H1 (cell line): ENCODE data around the gene CLCN5. TPM values are rescaled to one million over a fixed set of nuclear protein-coding genes. Genes with fewer than 3 reads are reported as not detected.

Experiments used
- CTCF ChIA-PET: fragments of 300-600 bp; sonication (Branson Sonifier 250); formaldehyde crosslinking; loops from one replicate; lab custom pipeline; 2021; ENCODE audit not compliant: partially characterized antibody; lab: Charles Lee
- POLR2A ChIA-PET: fragments of 300-600 bp; sonication (Branson Sonifier 250); formaldehyde crosslinking; loops from one replicate; lab custom pipeline; 2021; ENCODE audit warnings: inconsistent platforms; ENCODE audit not compliant: partially characterized antibody; lab: Charles Lee
- DNase-seq, 2 experiments: peaks; one replicate each; pipeline versions ENCODE4 v3.0.0 to v3.0.0-alpha.2; 2010 to 2022; ENCODE audit warnings: low spot score in 2 of 2, low read depth in 1 of 2, mixed read lengths in 1 of 2
- FAIRE-seq: peaks from 2 replicates; lab custom pipeline; 2011; peaks lifted over from hg19 to GRCh38; lab: Jason Lieb, UNC
- H2AFZ ChIP-seq: 2 replicates; pipeline ENCODE4 v1.8.1; 2012; ENCODE audit warnings: low read length, inconsistent platforms
- H2AK5ac ChIP-seq: 2 replicates; pipeline ENCODE4 v1.6.1; 2013; ENCODE audit warnings: low read depth, low read length
- H2BK120ac ChIP-seq: replicated peaks from 2 replicates; pipeline ENCODE3; 2013; ENCODE audit warnings: low read depth, low read length, inconsistent platforms
- H2BK12ac ChIP-seq: 2 replicates; pipeline ENCODE4 v1.6.1; 2013; ENCODE audit warnings: low read depth, low read length
- H2BK15ac ChIP-seq: 2 replicates; pipeline ENCODE4 v1.6.1; 2013; ENCODE audit warnings: low read length
- H2BK20ac ChIP-seq: 2 replicates; pipeline ENCODE4 v1.6.1; 2013; ENCODE audit warnings: low read length
- H2BK5ac ChIP-seq: 2 replicates; pipeline ENCODE4 v1.6.1; 2013; ENCODE audit warnings: low read depth, low read length
- H3K14ac ChIP-seq: 2 replicates; pipeline ENCODE4 v1.6.1; 2013; ENCODE audit warnings: inconsistent platforms; ENCODE audit not compliant: insufficient read length
- H3K18ac ChIP-seq: 2 replicates; pipeline ENCODE4 v1.6.1; 2013; ENCODE audit warnings: low read length; ENCODE audit errors: extremely low read depth
- H3K23ac ChIP-seq: 2 replicates; pipeline ENCODE4 v1.6.1; 2013; ENCODE audit warnings: inconsistent platforms; ENCODE audit not compliant: insufficient read length
- H3K23me2 ChIP-seq: 2 replicates; pipeline ENCODE4 v1.6.1; 2013; ENCODE audit warnings: low read depth, low read length
- H3K27ac ChIP-seq: 2 replicates; pipeline ENCODE4 v1.6.1; 2011; ENCODE audit warnings: low read depth, low read length, inconsistent platforms
- H3K27me3 ChIP-seq, 4 experiments: replicated peaks in 1 of 4; 1 replicate in 1 of 4; 2 replicates in 3 of 4; pipeline versions ENCODE4 v1.6.1 to v1.8.1; 2011 to 2013; ENCODE audit warnings: low read length in 3 of 4, mild to moderate bottlenecking in 3 of 4, inconsistent platforms in 2 of 4, mixed read lengths in 2 of 4, moderate library complexity in 1 of 4; ENCODE audit not compliant: control insufficient read depth in 3 of 4, insufficient read depth in 3 of 4; ENCODE audit errors: extremely low read depth in 1 of 4
- H3K36me3 ChIP-seq, 4 experiments: 2 replicates each; pipeline versions ENCODE4 v1.6.1 to v1.8.1; 2011 to 2013; ENCODE audit warnings: mild to moderate bottlenecking in 4 of 4, low read length in 3 of 4, moderate library complexity in 2 of 4, control low read depth in 1 of 4, inconsistent platforms in 1 of 4; ENCODE audit not compliant: insufficient read depth in 4 of 4, control insufficient read depth in 2 of 4
- H3K4ac ChIP-seq: replicated peaks from 2 replicates; pipeline ENCODE3; 2013; ENCODE audit warnings: low read length, low read depth, mixed read lengths, inconsistent platforms; ENCODE audit not compliant: insufficient read length
- H3K4me1 ChIP-seq, 4 experiments: replicated peaks in 1 of 4; 1 replicate in 1 of 4; 2 replicates in 3 of 4; pipeline versions ENCODE4 v1.6.1 to v1.8.1; 2011 to 2013; ENCODE audit warnings: low read length in 3 of 4, inconsistent platforms in 2 of 4, mixed read lengths in 1 of 4; ENCODE audit not compliant: insufficient read depth in 4 of 4, control insufficient read depth in 3 of 4
- H3K4me2 ChIP-seq, 2 experiments: 2 replicates each; pipeline versions ENCODE4 v1.6.1 to v1.8.1; 2011 to 2013; ENCODE audit warnings: low read depth in 2 of 2, low read length in 2 of 2, control low read depth in 1 of 2, inconsistent platforms in 1 of 2, mild to moderate bottlenecking in 1 of 2; ENCODE audit not compliant: insufficient read depth in 1 of 2
- H3K4me3 ChIP-seq, 4 experiments: fragments of 200-600, 300-600 bp in 1 of 4; sonication (generic), shearing (Covaris generic), sonication (Bioruptor Twin) in 1 of 4; 2 replicates each; pipeline versions ENCODE4 v1.5.1 to v1.8.1; 2011 to 2016; ENCODE audit warnings: low read length in 4 of 4, low read depth in 3 of 4, control low read depth in 2 of 4, inconsistent platforms in 2 of 4, mild to moderate bottlenecking in 2 of 4, mixed read lengths in 1 of 4, moderate library complexity in 1 of 4; ENCODE audit not compliant: insufficient read depth in 2 of 4; ENCODE audit errors: extremely low read depth in 1 of 4
- H3K56ac ChIP-seq: replicated peaks from 2 replicates; pipeline ENCODE3; 2013; ENCODE audit warnings: low read depth, mild to moderate bottlenecking, mixed read lengths, low read length, inconsistent platforms; ENCODE audit not compliant: insufficient read length
- H3K79me1 ChIP-seq: 2 replicates; pipeline ENCODE4 v1.6.1; 2013; ENCODE audit warnings: low read depth, low read length, control low read depth
- H3K79me2 ChIP-seq, 2 experiments: 2 replicates each; pipeline versions ENCODE4 v1.6.1 to v1.8.1; 2012 to 2013; ENCODE audit warnings: low read length in 2 of 2, mild to moderate bottlenecking in 2 of 2, inconsistent platforms in 1 of 2; ENCODE audit not compliant: insufficient read depth in 2 of 2, control insufficient read depth in 1 of 2
- H3K9ac ChIP-seq, 4 experiments: replicated peaks in 1 of 4; 1 replicate in 1 of 4; 2 replicates in 3 of 4; pipeline versions ENCODE4 v1.6.1 to v1.8.1; 2011 to 2013; ENCODE audit warnings: low read depth in 3 of 4, low read length in 3 of 4, control low read depth in 2 of 4, mild to moderate bottlenecking in 2 of 4, moderate library complexity in 2 of 4, inconsistent platforms in 1 of 4; ENCODE audit errors: extremely low read depth in 1 of 4
- H3K9me3 ChIP-seq, 2 experiments: 2 replicates each; pipeline versions ENCODE4 v1.6.1 to v1.8.1; 2012 to 2013; ENCODE audit warnings: mild to moderate bottlenecking in 2 of 2, moderate library complexity in 2 of 2, control low read depth in 1 of 2, inconsistent platforms in 1 of 2, low read depth in 1 of 2, low read length in 1 of 2, mixed read lengths in 1 of 2; ENCODE audit not compliant: insufficient read depth in 2 of 2
- H4K20me1 ChIP-seq, 2 experiments: replicated peaks in 1 of 2; 2 replicates each; pipeline versions ENCODE3 to v1.8.1; 2011 to 2013; ENCODE audit warnings: inconsistent platforms in 2 of 2, low read length in 2 of 2, mild to moderate bottlenecking in 1 of 2; ENCODE audit not compliant: insufficient read depth in 2 of 2, control insufficient read depth in 1 of 2
- H4K5ac ChIP-seq: 2 replicates; pipeline ENCODE4 v1.6.1; 2013; ENCODE audit warnings: low read length, low read depth, mixed read lengths, inconsistent platforms; ENCODE audit not compliant: insufficient read length
- H4K8ac ChIP-seq: 2 replicates; pipeline ENCODE4 v1.8.0; 2013; ENCODE audit warnings: mild to moderate bottlenecking, moderate library complexity, low read length, inconsistent platforms; ENCODE audit not compliant: insufficient read depth; ENCODE audit errors: extremely low read depth
- H4K91ac ChIP-seq: replicated peaks from 2 replicates; pipeline ENCODE3; 2013; ENCODE audit warnings: low read length, mixed read lengths, inconsistent platforms; ENCODE audit not compliant: insufficient read length
- CHD1 ChIP-seq: IDR thresholded peaks from 2 replicates; pipeline ENCODE4 v1.6.1; 2012; ENCODE audit warnings: low read depth, low read length, improper control_type of control experiment
- KDM1A ChIP-seq: fragments of 200-600, 300-600 bp; sonication (generic); IDR thresholded peaks from 2 replicates; pipeline ENCODE4 v1.7.1; 2016; ENCODE audit warnings: mild to moderate bottlenecking, low read length, borderline replicate concordance
- KDM5A ChIP-seq: fragments of 200-600 bp; IDR thresholded peaks from 2 replicates; pipeline ENCODE4 v1.7.1; 2012; ENCODE audit warnings: mild to moderate bottlenecking, low read length, inconsistent platforms, mixed read lengths
- RFX5 ChIP-seq: IDR thresholded peaks from 2 replicates; pipeline ENCODE4 v1.6.1; 2011; ENCODE audit warnings: low read depth, low read length, improper control_type of control experiment, borderline replicate concordance
- SP2 ChIP-seq: IDR thresholded peaks from 2 replicates; pipeline ENCODE4 v1.6.1; 2012; ENCODE audit warnings: mild to moderate bottlenecking, low read length, inconsistent platforms
- TAF7 ChIP-seq: optimal IDR thresholded peaks from 2 replicates; pipeline ENCODE3; 2011; ENCODE audit warnings: low read depth, mild to moderate bottlenecking, inconsistent platforms, low read length, moderate library complexity, borderline replicate concordance
- WGBS, 2 experiments: shearing (Covaris generic) in 1 of 2; methylation state at CpG; one replicate each; pipeline versions ENCODE4 v1.1.6 to v1.1.7; 2013 to 2015; ENCODE audit warnings: low lambda C conversion rate in 2 of 2, mixed read lengths in 2 of 2, inconsistent platforms in 1 of 2, low coverage in 1 of 2, missing lambda C conversion rate in 1 of 2; ENCODE audit not compliant: insufficient replicate concordance in 2 of 2, insufficient coverage in 1 of 2, insufficient read length in 1 of 2; ENCODE audit errors: extremely low coverage in 1 of 2, missing lambda C conversion rate in 1 of 2; 5-methylcytosine and 5-hydroxymethylcytosine counted together
- polyA plus RNA-seq, 7 experiments: library from polyadenylated mRNA; depleted of rRNA in 3 of 7; stranded (reverse) in 5 of 7; unstranded in 2 of 7; fragments of >200 nt in 5 of 7; fragments of 200-250 nt in 2 of 7; gene quantifications; 1 replicate in 5 of 7; 2 replicates in 1 of 7; 4 replicates in 1 of 7; pipeline versions ENCODE4 v1.2.1 to v1.2.3, GENCODE V29; 2011 to 2013; ENCODE audit warnings: missing spikeins in 2 of 7, mixed read lengths in 2 of 7
- total RNA-seq: library from RNA; stranded (reverse); fragmentation: NEBNext Ultra II Directional; extraction: Animal tissue kit (Norgen Biotek cat#: 25700); gene quantifications from 2 replicates; pipeline ENCODE4 v1.2.1, GENCODE V29; 2021
- TF ChIP-seq, protein P1 (sequence below): IDR thresholded peaks from 2 replicates; pipeline ENCODE4 v1.6.1; 2011; ENCODE audit warnings: low read length, improper control_type of control experiment
- TF ChIP-seq, protein P2 (sequence below): IDR thresholded peaks from 2 replicates; pipeline ENCODE4 v1.6.1; 2012; ENCODE audit warnings: inconsistent platforms

CLCN5 gene
- total and polyA plus RNA-seq, 2 of the 8 experiments (the other 6 are each of a cell fraction or from before 2014, with no cell fraction given): 4.2 to 9.7 TPM

DNA sequence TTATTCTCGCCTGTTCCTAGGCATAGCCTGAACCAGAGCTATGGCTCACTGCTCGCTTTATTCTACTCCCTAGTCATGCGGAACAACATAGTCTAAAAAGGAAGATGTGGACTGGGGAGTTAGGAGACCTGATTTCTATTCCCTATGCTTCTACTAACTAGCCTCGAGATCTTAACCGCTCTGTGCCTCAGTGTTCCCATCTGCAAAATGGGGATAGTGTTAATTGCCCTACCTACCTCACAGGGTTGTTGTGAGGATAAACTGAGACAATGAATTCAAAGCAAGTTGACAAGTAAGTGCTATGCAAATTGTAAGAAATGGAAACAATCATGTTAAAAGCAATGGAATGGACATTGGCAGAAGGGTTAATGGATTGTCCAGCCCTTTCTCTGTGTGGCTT lies 176.4 kb downstream of the CLCN5 start:
- ChIA-PET CTCF (interaction anchor here (0.7 to 5.4 kb wide), 12 partner anchors 10 to 865 kb away, joined by 3 to 76 read pairs (median 8); partner anchors contain the start of genes AKAP4 and CCNB3), POLR2A (no interaction called here)
- Histone ChIP-seq H3K79me1 (no peaks in the 10 kb centered on the region), H2BK20ac (no peak overlapping the region), H2AK5ac (no peak overlapping the region), H3K9me3 (no peaks in the 10 kb centered on the region), H3K36me3 (no peaks in the 10 kb centered on the region), H3K79me2 (no peaks in the 10 kb centered on the region), H3K27me3 (no peaks in the 10 kb centered on the region), H2BK15ac (no peak overlapping the region), H4K91ac (no peak overlapping the region), H3K23ac (no peak overlapping the region), H2AFZ (no peak overlapping the region), H3K9ac (no peak overlapping the region), H3K23me2 (no peaks in the 10 kb centered on the region), H2BK120ac (no peak overlapping the region), H3K27ac (no peak overlapping the region), H3K4me1 (no peaks in the 10 kb centered on the region), H4K8ac (no peak overlapping the region), H3K56ac (no peak overlapping the region), H3K18ac (no peak overlapping the region), H3K4ac (no peak overlapping the region), H3K4me3 (no peak overlapping the region), H2BK12ac (no peak overlapping the region), H3K4me2 (no peak overlapping the region), H4K5ac (no peak overlapping the region), H3K14ac (no peak overlapping the region), H4K20me1 (no peaks in the 10 kb centered on the region), H2BK5ac (no peak overlapping the region)
- no peak for TF ChIP-seq SP2
- TF ChIP-seq, protein P1, sequence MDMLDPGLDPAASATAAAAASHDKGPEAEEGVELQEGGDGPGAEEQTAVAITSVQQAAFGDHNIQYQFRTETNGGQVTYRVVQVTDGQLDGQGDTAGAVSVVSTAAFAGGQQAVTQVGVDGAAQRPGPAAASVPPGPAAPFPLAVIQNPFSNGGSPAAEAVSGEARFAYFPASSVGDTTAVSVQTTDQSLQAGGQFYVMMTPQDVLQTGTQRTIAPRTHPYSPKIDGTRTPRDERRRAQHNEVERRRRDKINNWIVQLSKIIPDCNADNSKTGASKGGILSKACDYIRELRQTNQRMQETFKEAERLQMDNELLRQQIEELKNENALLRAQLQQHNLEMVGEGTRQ: no peak
- TF ChIP-seq KDM1A: no peak
- TF ChIP-seq RFX5: no peak
- TF ChIP-seq KDM5A: no peak
- no peak for TF ChIP-seq CHD1
- TF ChIP-seq TAF7: no peak
- TF ChIP-seq, protein P2, sequence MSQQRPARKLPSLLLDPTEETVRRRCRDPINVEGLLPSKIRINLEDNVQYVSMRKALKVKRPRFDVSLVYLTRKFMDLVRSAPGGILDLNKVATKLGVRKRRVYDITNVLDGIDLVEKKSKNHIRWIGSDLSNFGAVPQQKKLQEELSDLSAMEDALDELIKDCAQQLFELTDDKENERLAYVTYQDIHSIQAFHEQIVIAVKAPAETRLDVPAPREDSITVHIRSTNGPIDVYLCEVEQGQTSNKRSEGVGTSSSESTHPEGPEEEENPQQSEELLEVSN: no peak
- WGBS, 2 experiments: 94% methylated on average over 4 of the region's 5 CpGs; no CpG with 5 or more reads in 1 of the 2 experiments
- no peak for DNase-seq
- FAIRE-seq: no peak
